HEK293T (cell line): ENCODE measurements around the gene ARL15.
A peak's percentile ranks its signal among the peaks of the same experiment; 100 is the strongest.

Source experiments
- CTCF ChIA-PET: fragments of 350-600 bp; formaldehyde crosslinking; extraction: SDS; loops from one replicate; lab custom pipeline; 2021; ENCODE audit warnings: antibody characterized with exemption, inconsistent platforms; lab: Yijun Ruan, JAX
- POLR2A ChIA-PET: fragments of 350-600 bp; formaldehyde crosslinking; extraction: SDS; loops from one replicate; lab custom pipeline; 2020; ENCODE audit warnings: antibody characterized with exemption, inconsistent platforms; lab: Yijun Ruan, JAX
- DNase-seq: peaks from one replicate; pipeline ENCODE4 v3.0.0; 2012; ENCODE audit warnings: mixed read lengths; ENCODE audit errors: extremely low spot score
- ARNT ChIP-seq: fragments of 450-650 bp; IDR thresholded peaks from 2 replicates; pipeline ENCODE4 v1.6.1; 2017; ENCODE audit warnings: mild to moderate bottlenecking
- BHLHE40 ChIP-seq: fragments of 450-650 bp; IDR thresholded peaks from 2 replicates; pipeline ENCODE4 v1.6.1; 2016; ENCODE audit warnings: mild to moderate bottlenecking, moderate library complexity, borderline replicate concordance
- CTBP1 ChIP-seq: fragments of 450-650 bp; IDR thresholded peaks from 2 replicates; pipeline ENCODE4 v1.6.1; 2016; ENCODE audit warnings: borderline replicate concordance
- ELF4 ChIP-seq: fragments of 450-650 bp; IDR thresholded peaks from 2 replicates; pipeline ENCODE4 v1.6.1; 2017; ENCODE audit warnings: antibody characterized with exemption
- FOXA1 ChIP-seq: fragments of 450-650 bp; IDR thresholded peaks from 2 replicates; pipeline ENCODE4 v1.6.1; 2016; ENCODE audit warnings: mild to moderate bottlenecking
- FOXK2 ChIP-seq: fragments of 450-650 bp; IDR thresholded peaks from 2 replicates; pipeline ENCODE4 v1.6.1; 2016; ENCODE audit warnings: mild to moderate bottlenecking
- FOXM1 ChIP-seq: fragments of 450-650 bp; IDR thresholded peaks from 2 replicates; pipeline ENCODE4 v1.6.1; 2017; ENCODE audit warnings: mild to moderate bottlenecking, borderline replicate concordance
- HDGF ChIP-seq: fragments of 450-650 bp; IDR thresholded peaks from 2 replicates; pipeline ENCODE4 v1.6.1; 2017; ENCODE audit warnings: antibody characterized with exemption, borderline replicate concordance
- L3MBTL2 ChIP-seq: fragments of 450-650 bp; conservative IDR thresholded peaks from 2 replicates; pipeline ENCODE4 v1.6.1; 2016; ENCODE audit warnings: mild to moderate bottlenecking
- LEF1 ChIP-seq: fragments of 450-650 bp; IDR thresholded peaks from 2 replicates; pipeline ENCODE4 v1.6.1; 2017; ENCODE audit warnings: mild to moderate bottlenecking, borderline replicate concordance
- NFRKB ChIP-seq: fragments of 450-650 bp; IDR thresholded peaks from 2 replicates; pipeline ENCODE4 v1.6.1; 2016; ENCODE audit warnings: mild to moderate bottlenecking, moderate library complexity
- SP1 ChIP-seq: fragments of 450-650 bp; IDR thresholded peaks from 2 replicates; pipeline ENCODE4 v1.6.1; 2017
- SUZ12 ChIP-seq: fragments of 450-650 bp; IDR thresholded peaks from 2 replicates; pipeline ENCODE4 v1.6.1; 2016; ENCODE audit warnings: mild to moderate bottlenecking
- TARDBP ChIP-seq: fragments of 450-650 bp; IDR thresholded peaks from 2 replicates; pipeline ENCODE4 v1.6.1; 2016
- ZNF384 ChIP-seq: fragments of 450-650 bp; IDR thresholded peaks from 2 replicates; pipeline ENCODE4 v1.6.1; 2016
- TF ChIP-seq, protein P1 (sequence below): fragments of 450-650 bp; IDR thresholded peaks from 2 replicates; pipeline ENCODE4 v1.6.1; 2016

ARL15 gene

DNA sequence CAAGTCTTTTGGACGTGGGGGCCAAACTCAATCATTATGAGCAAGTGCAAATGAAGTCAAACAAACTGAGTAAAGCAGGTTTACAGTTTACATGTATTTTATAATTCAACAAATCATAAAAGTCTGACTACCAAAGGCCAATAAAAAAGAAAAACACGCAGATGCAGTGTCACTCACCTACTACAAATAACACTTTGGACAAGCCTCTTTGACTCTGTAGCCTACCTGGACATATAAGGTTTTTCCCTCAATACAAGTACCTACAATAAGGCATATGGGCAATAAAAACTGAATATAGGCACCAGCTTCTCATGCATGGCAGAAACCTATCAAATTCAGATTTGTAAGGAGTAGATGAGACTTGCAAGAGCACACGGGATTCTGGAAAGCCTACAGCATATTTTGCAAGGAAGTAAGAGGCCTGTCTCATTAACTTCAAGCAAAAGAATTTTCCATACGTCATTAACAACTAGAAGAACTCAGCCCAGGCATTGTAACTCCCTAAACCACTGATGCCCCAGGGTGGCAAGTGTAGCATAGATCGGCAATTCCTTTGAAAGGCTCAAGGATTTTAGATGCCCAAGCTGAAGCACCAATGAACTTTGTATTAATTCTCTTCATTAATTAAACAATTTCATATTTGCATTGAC, 21.7 kb downstream of the ARL15 start:
- CTCF ChIA-PET, result interaction anchor here (1.1 kb wide), 1 partner anchor 11 kb away, joined by 3 read pairs; no protein-coding TSS in a partner anchor
- DNase-seq, result no peak
- TF ChIP-seq FOXM1, result no peak
- TF ChIP-seq BHLHE40, result no peak
- TF ChIP-seq ZNF384, result no peak
- TF ChIP-seq FOXA1, result no peak
- TF ChIP-seq CTBP1, result no peak
- TF ChIP-seq FOXK2, result no peak
- no peak for TF ChIP-seq HDGF
- TF ChIP-seq TARDBP, result no peak
- TF ChIP-seq, protein P1, sequence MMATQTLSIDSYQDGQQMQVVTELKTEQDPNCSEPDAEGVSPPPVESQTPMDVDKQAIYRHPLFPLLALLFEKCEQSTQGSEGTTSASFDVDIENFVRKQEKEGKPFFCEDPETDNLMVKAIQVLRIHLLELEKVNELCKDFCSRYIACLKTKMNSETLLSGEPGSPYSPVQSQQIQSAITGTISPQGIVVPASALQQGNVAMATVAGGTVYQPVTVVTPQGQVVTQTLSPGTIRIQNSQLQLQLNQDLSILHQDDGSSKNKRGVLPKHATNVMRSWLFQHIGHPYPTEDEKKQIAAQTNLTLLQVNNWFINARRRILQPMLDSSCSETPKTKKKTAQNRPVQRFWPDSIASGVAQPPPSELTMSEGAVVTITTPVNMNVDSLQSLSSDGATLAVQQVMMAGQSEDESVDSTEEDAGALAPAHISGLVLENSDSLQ, result no peak
- no peak for TF ChIP-seq LEF1
- no peak for TF ChIP-seq L3MBTL2
- no peak for TF ChIP-seq ELF4
- TF ChIP-seq SUZ12, result no peak
- TF ChIP-seq NFRKB, result no peak
- POLR2A ChIA-PET, result no interaction called here

DNA sequence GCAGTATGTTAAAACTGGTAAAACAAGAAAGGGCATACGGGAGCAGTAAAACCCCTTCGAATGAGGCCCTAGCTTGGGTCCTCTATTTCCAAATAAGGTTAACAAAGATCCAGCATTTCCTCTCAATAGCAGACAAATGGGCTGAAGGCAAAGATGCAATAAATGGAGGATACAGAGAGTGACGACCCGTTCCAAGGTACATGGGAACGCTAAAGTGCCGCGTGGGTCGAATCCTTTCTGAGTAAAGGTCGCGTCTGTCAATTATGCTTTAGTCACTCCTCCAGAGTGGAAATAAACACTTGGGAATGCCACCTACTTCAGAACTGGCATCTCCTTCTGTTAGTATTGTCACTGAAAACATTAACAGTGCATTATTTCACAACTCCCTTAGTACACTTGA, 24.7 kb downstream of the ARL15 start:
- ChIA-PET CTCF (no interaction called here), POLR2A (no interaction called here)
- TF ChIP-seq BHLHE40 (no peak), FOXM1 (no peak), ZNF384 (no peak), LEF1 (no peak), TARDBP (no peak), SP1 (no peak), SUZ12 (no peak), ELF4 (no peak), FOXA1 (no peak), L3MBTL2 (no peak)
- TF ChIP-seq, protein P1, result no peak
- peak; percentile 29 for DNase-seq

DNA sequence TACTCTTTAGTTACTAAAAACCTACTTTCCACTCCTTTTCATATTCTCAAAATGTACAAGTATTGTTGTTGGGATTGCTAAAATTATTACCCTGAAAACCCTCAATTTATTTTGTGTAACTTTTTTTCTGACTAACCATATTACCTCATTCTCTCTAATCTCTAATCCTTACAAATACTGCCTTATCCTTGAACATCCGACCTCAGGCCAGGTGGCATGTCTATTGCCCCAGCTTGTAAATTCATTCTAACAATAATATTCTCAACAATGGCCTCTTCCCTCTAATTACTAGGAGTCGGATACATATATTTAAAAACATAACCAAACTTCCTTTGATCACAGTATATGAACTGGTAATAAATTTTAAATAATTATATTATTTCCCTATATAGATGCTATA, 25.8 kb downstream of the ARL15 start:
- POLR2A ChIA-PET, result no interaction called here
- CTCF ChIA-PET, result no interaction called here
- no peak for TF ChIP-seq NFRKB
- TF ChIP-seq ZNF384, result no peak
- TF ChIP-seq ARNT, result no peak
- TF ChIP-seq L3MBTL2, result no peak
- TF ChIP-seq SUZ12, result no peak
- no peak for TF ChIP-seq FOXK2
- TF ChIP-seq HDGF, result no peak
- no peak for TF ChIP-seq CTBP1
- TF ChIP-seq LEF1, result no peak
- TF ChIP-seq TARDBP, result no peak
- no peak for TF ChIP-seq ELF4
- TF ChIP-seq BHLHE40, result no peak
- TF ChIP-seq SP1, result no peak
- TF ChIP-seq, protein P1, result no peak
- no peak for TF ChIP-seq FOXA1
- TF ChIP-seq FOXM1, result no peak
- DNase-seq, result no peak

DNA sequence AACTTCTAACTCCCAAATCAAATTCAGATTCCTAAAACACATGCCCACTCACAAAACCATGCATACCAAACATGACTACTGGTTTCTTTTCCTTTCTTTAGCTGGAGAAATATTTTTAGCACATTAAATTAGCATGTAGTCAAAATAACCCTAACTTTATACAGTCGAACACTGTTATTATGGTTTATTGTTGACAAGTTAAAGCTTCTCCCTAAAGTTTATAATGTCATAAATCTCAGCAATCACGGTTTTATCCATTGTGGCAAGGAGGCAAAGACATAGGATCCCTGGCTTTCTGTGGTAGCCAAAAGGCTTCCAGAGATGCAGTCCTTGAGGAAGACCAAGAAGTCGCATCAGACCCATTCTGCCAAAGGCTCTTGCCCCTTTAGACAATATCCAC, 27.5 kb downstream of the ARL15 start:
- CTCF ChIA-PET, result no interaction called here
- TF ChIP-seq ELF4 (no peak), FOXM1 (no peak), TARDBP (no peak)
- TF ChIP-seq, protein P1, result peak; percentile 79
- POLR2A ChIA-PET, result no interaction called here

DNA sequence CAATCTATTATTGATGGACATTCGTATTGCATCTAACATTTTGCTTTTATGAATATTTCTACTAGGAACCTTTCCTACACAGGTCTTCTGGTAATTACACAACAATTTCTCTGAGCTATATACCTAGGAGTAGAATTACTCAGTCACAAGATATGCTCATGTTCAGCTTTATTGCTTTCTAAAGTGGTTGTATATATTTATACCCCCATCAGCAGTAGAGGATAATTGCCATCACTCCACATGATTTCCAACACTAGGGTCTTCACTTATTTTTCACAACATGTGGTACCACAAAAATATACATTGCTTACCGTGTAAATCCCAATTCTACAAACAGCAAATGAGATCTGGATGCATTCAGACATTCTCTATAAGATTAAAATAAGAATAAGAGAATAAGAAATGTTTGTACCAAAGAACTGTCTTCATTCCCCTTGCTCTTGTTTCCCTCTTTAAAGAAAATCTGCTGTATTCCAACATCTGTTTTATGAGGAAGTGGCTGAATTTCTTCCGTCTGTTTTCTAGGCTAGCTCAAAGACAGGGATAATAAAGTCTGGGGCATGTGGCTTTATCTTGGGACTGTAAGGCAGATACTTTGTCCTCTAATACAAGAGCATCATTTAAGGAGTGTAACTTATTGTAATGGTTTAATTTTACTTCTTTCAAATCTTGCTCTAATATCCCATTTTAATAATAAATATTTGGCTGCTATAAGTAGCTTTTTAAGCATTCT, 28.2 kb downstream of the ARL15 start:
- no peak for TF ChIP-seq ZNF384
- TF ChIP-seq, protein P1, result peak; percentile 55
- DNase-seq, result no peak
- CTCF ChIA-PET, result no interaction called here
- POLR2A ChIA-PET, result interaction anchor here (0.7 kb wide), 1 partner anchor 31 kb away, joined by 3 read pairs; no protein-coding TSS in a partner anchor

More for the DNA sequence above, 27.5 kb downstream of the ARL15 start:
- DNase-seq, result no peak

DNA sequence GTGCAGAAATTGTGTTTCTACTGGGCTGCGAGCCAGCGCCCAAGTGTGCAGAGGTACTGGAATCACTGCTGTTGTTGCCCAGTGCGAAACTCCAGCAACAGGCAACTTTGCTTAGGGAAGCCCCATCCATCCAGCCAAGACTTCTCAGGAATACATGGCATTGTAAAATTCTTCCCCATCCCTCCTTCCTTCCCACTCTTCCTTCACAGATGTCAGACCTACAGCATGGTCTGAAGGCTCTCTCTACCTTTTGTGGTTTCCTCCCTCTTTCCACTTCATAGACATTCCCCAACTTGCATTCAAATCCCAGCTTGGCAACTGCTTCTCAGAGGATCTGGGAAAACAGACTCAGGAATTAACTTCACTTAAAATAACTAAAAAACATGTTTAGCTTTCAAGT, 30.4 kb downstream of the ARL15 start:
- POLR2A ChIA-PET, result no interaction called here
- TF ChIP-seq ZNF384, result no peak
- TF ChIP-seq, protein P1, result no peak
- no peak for TF ChIP-seq FOXM1
- TF ChIP-seq FOXK2, result no peak
- TF ChIP-seq TARDBP, result no peak
- no peak for TF ChIP-seq LEF1
- TF ChIP-seq BHLHE40, result no peak
- TF ChIP-seq NFRKB, result no peak
- TF ChIP-seq L3MBTL2, result no peak
- no peak for TF ChIP-seq SP1
- no peak for TF ChIP-seq ELF4
- TF ChIP-seq FOXA1, result no peak
- TF ChIP-seq ARNT, result no peak
- no peak for TF ChIP-seq CTBP1
- no peak for TF ChIP-seq HDGF
- no peak for TF ChIP-seq SUZ12
- DNase-seq, result no peak
- CTCF ChIA-PET, result no interaction called here
